Stimulated activated CD8-positive, alpha-beta memory T cell treated with anti-CD3 and anti-CD28 coated beads, Interleukin-4, amount 100 ng/mL, for 4 hours (primary cell): ENCODE results near the gene DCTN5.

Source experiments
- DNase-seq, 2 donors: peaks; one replicate each; pipeline ENCODE4 v3.0.0-alpha.2; 2020; ENCODE audit warnings: low read depth in 2 of 2, low spot score in 1 of 2

Gene DCTN5

GRCh38 chr16:23726710-23727109 is 85.4 kb downstream of the DCTN5 start:
- DNase-seq = no peak
